IPS-18a (cell line): ENCODE data around the gene STIMATE.

Source experiments
- H3K27ac ChIP-seq: one replicate; pipeline ENCODE4 v1.5.1; 2013; ENCODE audit warnings: low read length
- H3K27me3 ChIP-seq: one replicate; pipeline ENCODE4 v1.6.1; 2013; ENCODE audit warnings: mild to moderate bottlenecking, low read length; ENCODE audit not compliant: control insufficient read depth, insufficient read depth
- H3K36me3 ChIP-seq: one replicate; pipeline ENCODE4 v1.6.1; 2013; ENCODE audit warnings: low read depth, low read length; ENCODE audit not compliant: control insufficient read depth
- H3K4me1 ChIP-seq: one replicate; pipeline ENCODE4 v1.6.1; 2013; ENCODE audit warnings: low read depth, low read length; ENCODE audit not compliant: control insufficient read depth
- H3K4me3 ChIP-seq: one replicate; pipeline ENCODE4 v1.5.1; 2013; ENCODE audit warnings: low read length
- H3K9ac ChIP-seq: one replicate; pipeline ENCODE4 v1.6.1; 2013; ENCODE audit warnings: mild to moderate bottlenecking, low read length, moderate library complexity
- H3K9me3 ChIP-seq: one replicate; pipeline ENCODE4 v1.6.1; 2013; ENCODE audit warnings: low read depth, low read length; ENCODE audit not compliant: control insufficient read depth

STIMATE gene

GRCh38 chr3:52787246-52787645 is 110.1 kb downstream of the STIMATE start:
- H3K4me1 ChIP-seq, result peaks cover 2% of the 10 kb centered on the region
- no peak overlapping the region for H3K9ac ChIP-seq
- H3K27ac ChIP-seq, result no peak overlapping the region
- H3K4me3 ChIP-seq, result no peak overlapping the region
- no peaks in the 10 kb centered on the region for H3K27me3 ChIP-seq
- H3K36me3 ChIP-seq, result no peaks in the 10 kb centered on the region
- no peaks in the 10 kb centered on the region for H3K9me3 ChIP-seq
